ENCODE measurements around the gene CACNG8.

DNA sequence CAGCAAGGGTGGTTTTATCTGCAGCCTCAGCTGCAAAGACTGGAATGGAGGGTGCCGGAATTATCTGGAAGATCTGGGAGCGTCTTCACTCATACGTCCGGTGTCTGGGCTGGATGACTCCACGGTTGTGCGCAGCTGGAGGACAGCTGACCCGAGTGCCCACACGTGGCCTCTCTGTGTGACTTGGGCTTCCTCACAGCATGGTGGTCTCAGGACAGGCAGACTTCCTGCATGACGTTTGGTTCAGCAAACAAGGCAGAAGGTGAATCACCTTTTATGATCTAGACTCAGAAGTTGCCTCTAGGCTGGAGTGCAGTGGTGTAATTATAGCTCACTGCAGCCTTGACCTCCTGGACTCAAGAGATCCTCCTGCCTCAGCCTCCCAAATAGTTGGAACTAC lies 61.9 kb downstream of the CACNG8 start:
- TF ChIP-seq, protein P1, sequence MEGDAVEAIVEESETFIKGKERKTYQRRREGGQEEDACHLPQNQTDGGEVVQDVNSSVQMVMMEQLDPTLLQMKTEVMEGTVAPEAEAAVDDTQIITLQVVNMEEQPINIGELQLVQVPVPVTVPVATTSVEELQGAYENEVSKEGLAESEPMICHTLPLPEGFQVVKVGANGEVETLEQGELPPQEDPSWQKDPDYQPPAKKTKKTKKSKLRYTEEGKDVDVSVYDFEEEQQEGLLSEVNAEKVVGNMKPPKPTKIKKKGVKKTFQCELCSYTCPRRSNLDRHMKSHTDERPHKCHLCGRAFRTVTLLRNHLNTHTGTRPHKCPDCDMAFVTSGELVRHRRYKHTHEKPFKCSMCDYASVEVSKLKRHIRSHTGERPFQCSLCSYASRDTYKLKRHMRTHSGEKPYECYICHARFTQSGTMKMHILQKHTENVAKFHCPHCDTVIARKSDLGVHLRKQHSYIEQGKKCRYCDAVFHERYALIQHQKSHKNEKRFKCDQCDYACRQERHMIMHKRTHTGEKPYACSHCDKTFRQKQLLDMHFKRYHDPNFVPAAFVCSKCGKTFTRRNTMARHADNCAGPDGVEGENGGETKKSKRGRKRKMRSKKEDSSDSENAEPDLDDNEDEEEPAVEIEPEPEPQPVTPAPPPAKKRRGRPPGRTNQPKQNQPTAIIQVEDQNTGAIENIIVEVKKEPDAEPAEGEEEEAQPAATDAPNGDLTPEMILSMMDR (IDR thresholded peaks at IDR 0.05), result no peak
- TF ChIP-seq POLR2A (IDR thresholded peaks at IDR 0.05), result no peak

Measured in adrenal gland (tissue), 5 donors.